ENCODE measurements around the gene SYNPO. TPM values are rescaled to one million over a fixed set of nuclear protein-coding genes. Genes with fewer than 3 reads are reported as not detected.

The SYNPO gene
- total RNA-seq, 1 donor from 2014 or later: 0.41 TPM

DNA sequence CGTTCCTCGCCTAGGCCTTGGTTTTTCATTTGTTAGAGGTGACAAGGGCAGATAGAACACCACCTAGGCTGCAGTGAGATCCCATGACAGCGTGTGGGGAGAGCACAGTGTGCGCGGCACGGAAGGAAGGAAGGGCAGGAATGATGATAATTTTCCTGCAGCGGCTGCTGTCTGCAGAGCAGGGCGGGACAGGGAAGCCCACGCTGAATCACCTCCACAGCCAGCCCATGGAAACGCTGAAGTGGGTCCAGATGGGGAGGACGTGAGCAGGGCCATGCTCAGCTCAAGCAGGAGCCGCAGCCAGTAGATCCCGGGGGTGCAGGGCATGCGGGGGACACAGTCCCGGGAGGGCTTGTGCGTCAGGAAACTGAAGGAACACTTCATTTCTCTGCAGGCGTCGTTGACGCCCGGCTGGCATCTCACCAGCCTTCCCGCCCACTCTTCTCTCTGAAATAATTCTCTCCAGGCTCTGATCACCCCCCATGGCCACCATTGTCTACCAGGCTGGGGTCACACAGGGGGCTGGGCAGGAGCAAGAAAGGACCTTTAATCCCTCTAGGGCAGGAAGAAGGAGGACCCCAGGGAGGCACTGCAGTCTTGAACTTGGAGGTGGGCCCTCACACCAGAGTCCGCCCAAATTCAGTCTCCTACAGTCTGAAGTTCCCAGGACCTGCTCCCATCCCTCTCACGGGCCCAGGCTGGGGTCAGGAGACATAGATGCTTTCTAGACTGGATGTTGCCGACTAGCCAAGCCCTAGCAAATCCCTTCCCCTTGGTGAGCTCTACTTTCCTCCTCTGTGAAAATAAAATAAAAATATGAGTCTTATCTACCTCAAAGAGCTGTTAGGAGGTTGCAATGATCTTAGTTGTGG lies 20.9 kb upstream of the SYNPO start:
- no peak overlapping the region for H2AFZ ChIP-seq (replicated peaks)
- H3K36me3 ChIP-seq: no peaks in the 10 kb centered on the region
- no peaks in the 10 kb centered on the region for H3K9me3 ChIP-seq (ENCODE audit: low read depth)
- H3K27ac ChIP-seq: no peak overlapping the region
- no peak for DNase-seq (ENCODE audit: low spot score)
- Mint-ChIP-seq H3K27ac (no peak overlapping the region), H3K36me3 (no peaks in the 10 kb centered on the region), H3K4me1 (peaks cover 73% of the 10 kb centered on the region), H3K9me3 (peaks cover 2% of the 10 kb centered on the region), H3K4me3 (no peak overlapping the region), H3K27me3 (ENCODE audit: insufficient read depth, low read depth) (peaks cover 20% of the 10 kb centered on the region)
- no peaks in the 10 kb centered on the region for H3K79me2 ChIP-seq (ENCODE audit: low read depth)
- no peak overlapping the region for H3K9ac ChIP-seq
- TF ChIP-seq, protein P1, sequence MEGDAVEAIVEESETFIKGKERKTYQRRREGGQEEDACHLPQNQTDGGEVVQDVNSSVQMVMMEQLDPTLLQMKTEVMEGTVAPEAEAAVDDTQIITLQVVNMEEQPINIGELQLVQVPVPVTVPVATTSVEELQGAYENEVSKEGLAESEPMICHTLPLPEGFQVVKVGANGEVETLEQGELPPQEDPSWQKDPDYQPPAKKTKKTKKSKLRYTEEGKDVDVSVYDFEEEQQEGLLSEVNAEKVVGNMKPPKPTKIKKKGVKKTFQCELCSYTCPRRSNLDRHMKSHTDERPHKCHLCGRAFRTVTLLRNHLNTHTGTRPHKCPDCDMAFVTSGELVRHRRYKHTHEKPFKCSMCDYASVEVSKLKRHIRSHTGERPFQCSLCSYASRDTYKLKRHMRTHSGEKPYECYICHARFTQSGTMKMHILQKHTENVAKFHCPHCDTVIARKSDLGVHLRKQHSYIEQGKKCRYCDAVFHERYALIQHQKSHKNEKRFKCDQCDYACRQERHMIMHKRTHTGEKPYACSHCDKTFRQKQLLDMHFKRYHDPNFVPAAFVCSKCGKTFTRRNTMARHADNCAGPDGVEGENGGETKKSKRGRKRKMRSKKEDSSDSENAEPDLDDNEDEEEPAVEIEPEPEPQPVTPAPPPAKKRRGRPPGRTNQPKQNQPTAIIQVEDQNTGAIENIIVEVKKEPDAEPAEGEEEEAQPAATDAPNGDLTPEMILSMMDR (IDR thresholded peaks at IDR 0.05): no peak
- TF ChIP-seq EZH2 (IDR thresholded peaks at IDR 0.05) (no peak), EZH2phosphoT487 (IDR thresholded peaks at IDR 0.05) (no peak)
- H3F3A ChIP-seq (ENCODE audit: low read depth): peaks cover 10% of the 10 kb centered on the region
- H4K20me1 ChIP-seq (ENCODE audit: low read depth): no peaks in the 10 kb centered on the region
- peaks cover 18% of the 10 kb centered on the region for H3K4me1 ChIP-seq
- no peak overlapping the region for H3K4me3 ChIP-seq
- peaks cover 15% of the 10 kb centered on the region for H3K27me3 ChIP-seq
- H3K4me2 ChIP-seq: no peak overlapping the region

GRCh38 chr5:150621301-150621700 lies 19.2 kb upstream of the SYNPO start:
- Mint-ChIP-seq H3K4me3 (no peak overlapping the region), H3K27me3 (ENCODE audit: insufficient read depth, low read depth) (peaks cover 22% of the 10 kb centered on the region), H3K27ac (no peak overlapping the region), H3K4me1 (peaks cover 57% of the 10 kb centered on the region), H3K36me3 (no peaks in the 10 kb centered on the region), H3K9me3 (peaks cover 2% of the 10 kb centered on the region)
- Histone ChIP-seq H4K20me1 (ENCODE audit: low read depth) (no peaks in the 10 kb centered on the region), H3K4me2 (no peak overlapping the region), H3K27me3 (peaks cover 32% of the 10 kb centered on the region), H3F3A (ENCODE audit: low read depth) (peaks cover 10% of the 10 kb centered on the region), H3K9ac (no peak overlapping the region), H3K4me3 (no peak overlapping the region), H3K9me3 (ENCODE audit: low read depth) (no peaks in the 10 kb centered on the region), H3K36me3 (no peaks in the 10 kb centered on the region), H2AFZ (replicated peaks) (no peak overlapping the region), H3K27ac (no peak overlapping the region), H3K4me1 (peaks cover 19% of the 10 kb centered on the region), H3K79me2 (ENCODE audit: low read depth) (no peaks in the 10 kb centered on the region)
- TF ChIP-seq EZH2 (IDR thresholded peaks at IDR 0.05): no peak
- no peak for TF ChIP-seq EZH2phosphoT487 (IDR thresholded peaks at IDR 0.05)
- TF ChIP-seq, protein P1 (IDR thresholded peaks at IDR 0.05): no peak
- DNase-seq (ENCODE audit: low spot score): no peak

DNA sequence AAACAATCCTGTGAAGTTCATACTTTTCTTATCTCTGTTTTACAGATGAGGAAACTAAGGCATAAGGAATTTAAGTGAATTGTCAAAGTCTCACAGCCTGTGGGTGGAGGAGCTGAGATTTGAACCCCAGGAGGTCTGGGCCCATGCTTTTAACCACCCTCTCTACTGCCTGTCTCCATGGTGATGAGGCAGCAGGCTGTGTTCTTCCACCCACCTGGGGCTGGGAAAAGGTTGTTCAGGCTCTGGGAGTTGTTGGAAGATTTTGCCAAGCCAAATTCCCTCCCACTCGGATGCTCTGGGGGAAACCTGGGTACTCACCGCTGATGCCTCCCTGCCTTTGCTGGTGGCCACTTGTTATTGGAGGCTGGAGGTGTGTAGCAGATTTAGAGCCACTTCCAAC lies 18.3 kb upstream of the SYNPO start:
- H3K27ac Mint-ChIP-seq: no peak overlapping the region
- no peak for DNase-seq (ENCODE audit: low spot score)
- H3K4me3 Mint-ChIP-seq: no peak overlapping the region
- no peak overlapping the region for H3K27ac ChIP-seq
- H3K36me3 Mint-ChIP-seq: no peaks in the 10 kb centered on the region
- no peaks in the 10 kb centered on the region for H3K9me3 ChIP-seq (ENCODE audit: low read depth)
- peaks cover 37% of the 10 kb centered on the region for H3K27me3 ChIP-seq
- H3K9me3 Mint-ChIP-seq: peaks cover 2% of the 10 kb centered on the region
- peaks cover 50% of the 10 kb centered on the region for H3K4me1 Mint-ChIP-seq
- peaks cover 19% of the 10 kb centered on the region for H3K4me1 ChIP-seq
- no peak overlapping the region for H3K9ac ChIP-seq
- H2AFZ ChIP-seq (replicated peaks): no peak overlapping the region
- TF ChIP-seq EZH2phosphoT487 (IDR thresholded peaks at IDR 0.05) (no peak), EZH2 (IDR thresholded peaks at IDR 0.05) (no peak)
- TF ChIP-seq, protein P1 (IDR thresholded peaks at IDR 0.05): no peak
- no peak overlapping the region for H3K4me3 ChIP-seq
- peaks cover 10% of the 10 kb centered on the region for H3F3A ChIP-seq (ENCODE audit: low read depth)
- H3K4me2 ChIP-seq: no peak overlapping the region
- H3K79me2 ChIP-seq (ENCODE audit: low read depth): no peaks in the 10 kb centered on the region
- H4K20me1 ChIP-seq (ENCODE audit: low read depth): no peaks in the 10 kb centered on the region
- peaks cover 22% of the 10 kb centered on the region for H3K27me3 Mint-ChIP-seq (ENCODE audit: insufficient read depth, low read depth)
- no peaks in the 10 kb centered on the region for H3K36me3 ChIP-seq

Data from neural progenitor cell (in vitro differentiated cells).